Activated CD8-positive, alpha-beta T cell treated with anti-CD3 and anti-CD28 coated beads for 36 hours (primary cell): Measurements from ENCODE around the gene GALT. TPM values are rescaled to one million over a fixed set of nuclear protein-coding genes. Genes with fewer than 3 reads are reported as not detected.
A peak's percentile ranks its signal among the peaks of the same experiment; 100 is the strongest.

Experiments used
- ATAC-seq: fragments of 200-7000 bp; cut with Tn5 transposase; one replicate; pipeline ENCODE4 v1.10.0; 2021; ENCODE audit warnings: mild to moderate bottlenecking, moderate library complexity
- CTCF ChIA-PET: fragments of 350-600 bp; sonication (Branson Sonifier 250); formaldehyde crosslinking; loops from one replicate; lab custom pipeline; 2021; ENCODE audit warnings: antibody characterized with exemption; lab: Charles Lee
- POLR2A ChIA-PET: fragments of 350-600 bp; sonication (Branson Sonifier 250); formaldehyde crosslinking; loops from one replicate; lab custom pipeline; 2021; ENCODE audit warnings: antibody characterized with exemption; lab: Charles Lee
- DNase-seq: peaks from one replicate; pipeline ENCODE4 v3.0.0-alpha.2; 2020
- H3K27ac Mint-ChIP-seq: one replicate; pipeline ENCODE4 v1.8.0; 2021; ENCODE audit warnings: mild to moderate bottlenecking, mixed read lengths
- H3K27me3 Mint-ChIP-seq: one replicate; pipeline ENCODE4 v1.8.0; 2021; ENCODE audit warnings: mixed read lengths
- H3K36me3 Mint-ChIP-seq: one replicate; pipeline ENCODE4 v1.8.0; 2021; ENCODE audit warnings: low read depth, mixed read lengths
- H3K4me1 Mint-ChIP-seq: one replicate; pipeline ENCODE4 v1.8.0; 2021; ENCODE audit warnings: low read depth, mixed read lengths
- H3K4me3 Mint-ChIP-seq: one replicate; pipeline ENCODE4 v1.8.0; 2021; ENCODE audit warnings: mild to moderate bottlenecking, moderate library complexity, mixed read lengths
- H3K9me3 Mint-ChIP-seq: one replicate; pipeline ENCODE4 v1.8.0; 2021; ENCODE audit warnings: mixed read lengths
- CTCF ChIP-seq: fragments of 200-600 bp; IDR thresholded peaks from one replicate; pipeline ENCODE4 v1.8.0; 2022; ENCODE audit warnings: antibody characterized with exemption, mild to moderate bottlenecking
- intact Hi-C: fragments of 100-400 bp; cut with micrococcal nuclease; formaldehyde crosslinking; loops from one replicate; pipeline ENCODE4 v1.10.0; 2022
- total RNA-seq, 2 experiments: library from RNA; stranded (reverse); gene quantifications; one replicate each; pipeline ENCODE4 v1.2.3, GENCODE V29; 2021

The GALT gene
- total RNA-seq, 2 experiments from 2014 or later, result 42.8 to 44.5 TPM

DNA sequence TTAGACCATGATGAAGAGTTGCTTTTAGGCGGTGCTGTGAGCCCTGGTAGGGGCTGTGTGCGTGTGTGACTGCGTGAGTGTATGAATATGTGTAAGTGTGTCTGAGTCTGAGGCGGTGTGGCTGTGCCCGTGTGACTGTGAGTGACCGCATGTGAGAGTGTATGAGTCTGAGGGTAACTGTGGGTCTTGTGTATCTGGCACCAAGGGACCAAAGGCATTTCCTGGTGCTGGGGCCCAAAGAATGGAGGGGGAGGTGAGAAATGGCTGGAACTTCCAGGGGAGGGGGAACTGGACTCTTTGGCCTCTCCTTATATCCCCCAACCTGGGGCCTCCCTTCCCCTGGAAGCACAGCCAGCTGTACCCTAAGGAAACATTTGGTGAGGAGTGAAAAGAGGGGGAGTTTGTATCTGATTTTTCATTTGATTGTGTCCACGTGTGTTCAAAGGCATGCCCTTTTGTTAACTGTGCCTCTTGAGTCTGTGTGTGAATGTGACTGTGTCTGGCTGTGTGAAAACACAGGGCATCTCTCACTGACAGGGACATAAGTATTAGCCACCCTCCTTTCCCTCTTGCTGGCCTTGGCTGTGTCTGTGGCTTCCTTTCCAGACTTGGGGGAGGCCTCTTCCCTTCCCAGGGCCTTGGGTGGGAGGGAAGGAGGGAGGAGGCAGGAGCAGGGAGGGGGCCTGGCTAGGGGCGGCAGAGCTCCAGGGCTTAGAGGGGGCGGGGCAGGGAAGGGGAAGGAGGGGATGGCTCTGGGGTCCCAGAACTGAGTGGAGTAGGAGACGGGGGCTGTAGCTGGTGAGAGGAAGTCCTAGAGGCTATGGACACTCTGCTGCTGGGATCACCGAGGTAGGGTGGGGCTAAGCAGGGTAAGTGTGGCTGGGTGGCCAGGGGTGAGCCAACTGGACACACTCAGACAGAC lies 6.9 kb downstream of the GALT start:
- H3K27ac Mint-ChIP-seq, result peak overlapping the region; percentile 26
- H3K27me3 Mint-ChIP-seq, result no peaks in the 10 kb centered on the region
- ChIA-PET CTCF (interaction anchor here (1.2 kb wide), 2 partner anchors 10 to 62 kb away, joined by 3 to 4 read pairs; no protein-coding TSS in a partner anchor), POLR2A (interaction anchor here (1.6 to 1.9 kb wide), 2 partner anchors 9 to 15 kb away, joined by 4 to 7 read pairs; partner anchors contain the start of genes CCL27 and SIGMAR1)
- H3K4me3 Mint-ChIP-seq, result no peak overlapping the region
- H3K9me3 Mint-ChIP-seq, result no peaks in the 10 kb centered on the region
- TF ChIP-seq CTCF, result no peak
- intact Hi-C loops, result no loop called here
- no peak for ATAC-seq
- H3K36me3 Mint-ChIP-seq, result peaks cover 18% of the 10 kb centered on the region
- peaks cover 17% of the 10 kb centered on the region for H3K4me1 Mint-ChIP-seq
- DNase-seq, result no peak

GRCh38 chr9:34654323-34655051 lies 8.0 kb downstream of the GALT start:
- DNase-seq, result no peak
- no peak for TF ChIP-seq CTCF
- POLR2A ChIA-PET, result interaction anchor here (1.9 kb wide), 1 partner anchor 16 kb away, joined by 7 read pairs; the partner anchor contains the start of gene SIGMAR1
- Mint-ChIP-seq H3K4me3 (no peak overlapping the region), H3K36me3 (peaks cover 10% of the 10 kb centered on the region), H3K9me3 (no peaks in the 10 kb centered on the region), H3K27ac (no peak overlapping the region), H3K27me3 (no peaks in the 10 kb centered on the region), H3K4me1 (peaks cover 14% of the 10 kb centered on the region)
- ATAC-seq, result no peak
- CTCF ChIA-PET, result no interaction called here
- intact Hi-C loops, result no loop called here

DNA sequence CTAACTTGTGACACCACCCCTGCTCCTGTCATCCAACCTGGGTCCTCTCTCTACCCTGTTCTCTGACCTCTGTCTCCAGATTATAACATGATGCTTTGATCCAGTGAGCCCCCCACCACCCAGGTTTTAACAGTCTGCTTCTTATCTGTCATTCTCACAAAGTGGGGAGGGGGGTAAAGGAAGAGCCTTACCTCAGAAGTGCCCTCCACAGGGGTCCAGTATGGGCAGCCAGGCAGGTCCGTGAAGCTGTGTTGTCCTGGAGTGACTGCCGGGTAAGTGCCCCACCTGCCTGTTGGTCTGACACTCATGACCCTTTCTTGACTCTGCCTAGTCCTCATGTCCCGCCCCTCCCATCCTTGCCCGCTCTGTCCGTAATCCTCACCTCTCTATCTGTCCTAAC lies 8.9 kb downstream of the GALT start:
- peaks cover 8% of the 10 kb centered on the region for H3K36me3 Mint-ChIP-seq
- peaks cover 14% of the 10 kb centered on the region for H3K4me1 Mint-ChIP-seq
- no peaks in the 10 kb centered on the region for H3K9me3 Mint-ChIP-seq
- no peak for TF ChIP-seq CTCF
- ChIA-PET CTCF (interaction anchor here (1.4 kb wide), 1 partner anchor 9 kb away, joined by 3 read pairs; no protein-coding TSS in a partner anchor), POLR2A (interaction anchor here (1.0 to 1.5 kb wide), 2 partner anchors 8 to 10 kb away, joined by 3 to 4 read pairs; no protein-coding TSS in a partner anchor)
- no peak overlapping the region for H3K27ac Mint-ChIP-seq
- no peak for ATAC-seq
- no peak overlapping the region for H3K4me3 Mint-ChIP-seq
- intact Hi-C loops, result no loop called here
- DNase-seq, result no peak
- no peaks in the 10 kb centered on the region for H3K27me3 Mint-ChIP-seq

GRCh38 chr9:34656992-34657391 lies 10.5 kb downstream of the GALT start:
- no peak for DNase-seq
- no peak for TF ChIP-seq CTCF
- Mint-ChIP-seq H3K9me3 (no peaks in the 10 kb centered on the region), H3K4me1 (peaks cover 12% of the 10 kb centered on the region), H3K27me3 (no peaks in the 10 kb centered on the region), H3K36me3 (peaks cover 8% of the 10 kb centered on the region), H3K27ac (no peak overlapping the region), H3K4me3 (no peak overlapping the region)
- ATAC-seq, result no peak
- CTCF ChIA-PET, result interaction anchor here (0.7 to 1.7 kb wide), 3 partner anchors 8 to 22 kb away, joined by 3 to 6 read pairs (median 4); partner anchors contain the start of gene GALT
- POLR2A ChIA-PET, result interaction anchor here (0.6 to 5.7 kb wide), 3 partner anchors 10 to 913 kb away, joined by 5 to 34 read pairs (median 5); partner anchors contain the start of genes GALT and SIGMAR1
- intact Hi-C loops, result no loop called here
